HEK293 (cell line): ENCODE measurements around the gene SLC43A1.
A peak's percentile ranks its signal among the peaks of the same experiment; 100 is the strongest.

Experiments used
- CTCF ChIA-PET: fragments of 350-600 bp; formaldehyde crosslinking; extraction: SDS; loops from one replicate; lab custom pipeline; 2021; ENCODE audit warnings: antibody characterized with exemption; lab: Yijun Ruan, JAX
- POLR2A ChIA-PET: fragments of 300-600 bp; formaldehyde crosslinking; extraction: SDS; loops from one replicate; lab custom pipeline; 2020; ENCODE audit warnings: antibody characterized with exemption, inconsistent platforms; lab: Yijun Ruan, JAX
- H3K27ac ChIP-seq: fragments of 200-500 bp; sonication (Bioruptor generic); 2 replicates; pipeline ENCODE4 v1.5.1; 2014; ENCODE audit warnings: low read depth, low read length, control low read depth, inconsistent platforms; ENCODE audit errors: extremely low read depth
- H3K36me3 ChIP-seq, 2 experiments: fragments of 200-500 bp in 1 of 2; sonication (Bioruptor generic) in 1 of 2; 1 replicate in 1 of 2; 2 replicates in 1 of 2; pipeline ENCODE4 v1.5.1; 2014 to 2017; ENCODE audit warnings: inconsistent platforms in 2 of 2, low read length in 2 of 2; ENCODE audit not compliant: control insufficient read depth in 2 of 2, insufficient read depth in 1 of 2
- H3K4me1 ChIP-seq: fragments of 200-500 bp; sonication (Bioruptor generic); 2 replicates; pipeline ENCODE4 v1.5.1; 2014; ENCODE audit warnings: mild to moderate bottlenecking, low read length, inconsistent platforms; ENCODE audit not compliant: control insufficient read depth, insufficient read depth
- H3K4me3 ChIP-seq: 2 replicates; pipeline ENCODE4 v1.5.1; 2011; ENCODE audit warnings: low read depth, mild to moderate bottlenecking, control low read depth, low read length, moderate library complexity
- H3K9me3 ChIP-seq: fragments of 200-500 bp; sonication (Bioruptor generic); 2 replicates; pipeline ENCODE4 v1.5.1; 2014; ENCODE audit warnings: low read depth, low read length, inconsistent platforms; ENCODE audit not compliant: control insufficient read depth, insufficient read depth
- GLIS2 ChIP-seq: fragments of 450-650 bp; formaldehyde crosslinking; IDR thresholded peaks from 2 replicates; pipeline ENCODE4 v1.5.1; 2016; ENCODE audit warnings: missing biosample characterization, missing genetic modification characterization
- PRDM4 ChIP-seq: fragments of 450-650 bp; formaldehyde crosslinking; IDR thresholded peaks from 2 replicates; pipeline ENCODE4 v1.5.1; 2017; ENCODE audit warnings: missing biosample characterization, missing genetic modification characterization
- SCRT1 ChIP-seq: fragments of 450-650 bp; formaldehyde crosslinking; IDR thresholded peaks from 2 replicates; pipeline ENCODE4 v1.5.1; 2016; ENCODE audit warnings: missing biosample characterization, missing genetic modification characterization, borderline replicate concordance
- YY2 ChIP-seq: fragments of 450-650 bp; formaldehyde crosslinking; IDR thresholded peaks from 2 replicates; pipeline ENCODE4 v1.5.1; 2016; ENCODE audit warnings: missing biosample characterization, missing genetic modification characterization
- ZNF140 ChIP-seq: fragments of 450-650 bp; formaldehyde crosslinking; IDR thresholded peaks from 2 replicates; pipeline ENCODE4 v1.5.1; 2016; ENCODE audit warnings: missing biosample characterization, missing genetic modification characterization
- ZNF175 ChIP-seq: fragments of 450-650 bp; formaldehyde crosslinking; IDR thresholded peaks from 2 replicates; pipeline ENCODE4 v1.5.1; 2016; ENCODE audit warnings: missing biosample characterization, missing genetic modification characterization
- ZNF221 ChIP-seq: fragments of 450-650 bp; formaldehyde crosslinking; IDR thresholded peaks from 2 replicates; pipeline ENCODE4 v1.5.1; 2017; ENCODE audit warnings: missing biosample characterization, missing genetic modification characterization, borderline replicate concordance
- ZNF292 ChIP-seq: fragments of 450-650 bp; formaldehyde crosslinking; IDR thresholded peaks from 2 replicates; pipeline ENCODE4 v1.5.1; 2016; ENCODE audit warnings: low read depth, missing biosample characterization, missing genetic modification characterization, borderline replicate concordance
- ZNF335 ChIP-seq: fragments of 450-650 bp; formaldehyde crosslinking; conservative IDR thresholded peaks from 2 replicates; pipeline ENCODE4 v1.5.1; 2016; ENCODE audit warnings: missing biosample characterization, missing genetic modification characterization
- ZNF513 ChIP-seq: fragments of 450-650 bp; IDR thresholded peaks from 2 replicates; pipeline ENCODE4 v1.5.1; 2018; ENCODE audit warnings: missing biosample characterization, missing genetic modification characterization
- ZNF621 ChIP-seq: fragments of 450-650 bp; formaldehyde crosslinking; IDR thresholded peaks from 2 replicates; pipeline ENCODE4 v1.5.1; 2017; ENCODE audit warnings: missing biosample characterization, missing genetic modification characterization
- ZNF629 ChIP-seq: fragments of 450-650 bp; formaldehyde crosslinking; IDR thresholded peaks from 2 replicates; pipeline ENCODE4 v1.5.1; 2017; ENCODE audit warnings: missing biosample characterization, missing genetic modification characterization
- ZNF664 ChIP-seq: fragments of 450-650 bp; formaldehyde crosslinking; IDR thresholded peaks from 2 replicates; pipeline ENCODE4 v1.5.1; 2016; ENCODE audit warnings: missing biosample characterization, missing genetic modification characterization
- ZNF670 ChIP-seq: fragments of 450-650 bp; formaldehyde crosslinking; IDR thresholded peaks from 2 replicates; pipeline ENCODE4 v1.5.1; 2016; ENCODE audit warnings: missing biosample characterization, missing genetic modification characterization, low read depth
- TF ChIP-seq, protein P1 (sequence below): fragments of 450-650 bp; formaldehyde crosslinking; IDR thresholded peaks from 2 replicates; pipeline ENCODE4 v1.5.1; 2016; ENCODE audit warnings: missing biosample characterization, missing genetic modification characterization, borderline replicate concordance
- TF ChIP-seq, protein P2 (sequence below): fragments of 450-650 bp; formaldehyde crosslinking; IDR thresholded peaks from 2 replicates; pipeline ENCODE4 v1.5.0; 2017; ENCODE audit warnings: missing biosample characterization, missing genetic modification characterization, borderline replicate concordance
- TF ChIP-seq, protein P3 (sequence below): fragments of 450-650 bp; formaldehyde crosslinking; IDR thresholded peaks from 2 replicates; pipeline ENCODE4 v1.5.1; 2016; ENCODE audit warnings: missing biosample characterization, missing genetic modification characterization, low read depth

The SLC43A1 gene

DNA sequence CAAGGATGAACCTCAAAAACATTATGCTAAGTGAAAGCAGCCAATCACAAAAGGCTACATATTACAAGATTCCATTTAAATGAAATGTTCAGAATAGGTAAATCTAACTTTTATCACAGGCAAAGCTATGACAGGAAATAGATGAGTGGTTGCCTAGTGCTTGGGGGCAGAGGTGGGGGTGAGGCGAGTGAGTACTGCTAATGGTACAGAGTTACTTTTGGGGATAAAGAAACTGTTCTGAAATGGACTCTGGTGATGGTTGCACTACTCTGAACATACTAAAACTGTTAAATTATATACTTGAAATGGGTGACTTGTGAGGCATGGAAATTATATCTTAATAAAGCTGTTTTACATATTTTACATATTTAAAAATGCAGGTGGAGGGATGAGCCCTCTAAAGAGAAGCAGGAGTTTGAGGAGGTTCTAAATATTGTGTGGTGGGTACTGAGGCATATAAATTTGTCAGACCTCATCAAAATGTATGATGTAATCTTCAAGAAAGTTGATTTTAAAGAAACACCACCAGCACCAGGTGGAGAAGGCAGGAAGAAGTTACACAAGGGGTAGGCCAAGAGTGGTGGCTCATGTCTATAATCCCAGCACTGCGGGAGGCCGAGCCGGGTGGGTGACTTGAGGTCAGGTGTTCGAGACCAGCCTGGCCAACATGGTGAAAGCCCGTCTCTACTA is 3.6 kb downstream of the SLC43A1 start:
- POLR2A ChIA-PET = no interaction called here
- H3K4me3 ChIP-seq = no peak overlapping the region
- no peak overlapping the region for H3K27ac ChIP-seq

DNA sequence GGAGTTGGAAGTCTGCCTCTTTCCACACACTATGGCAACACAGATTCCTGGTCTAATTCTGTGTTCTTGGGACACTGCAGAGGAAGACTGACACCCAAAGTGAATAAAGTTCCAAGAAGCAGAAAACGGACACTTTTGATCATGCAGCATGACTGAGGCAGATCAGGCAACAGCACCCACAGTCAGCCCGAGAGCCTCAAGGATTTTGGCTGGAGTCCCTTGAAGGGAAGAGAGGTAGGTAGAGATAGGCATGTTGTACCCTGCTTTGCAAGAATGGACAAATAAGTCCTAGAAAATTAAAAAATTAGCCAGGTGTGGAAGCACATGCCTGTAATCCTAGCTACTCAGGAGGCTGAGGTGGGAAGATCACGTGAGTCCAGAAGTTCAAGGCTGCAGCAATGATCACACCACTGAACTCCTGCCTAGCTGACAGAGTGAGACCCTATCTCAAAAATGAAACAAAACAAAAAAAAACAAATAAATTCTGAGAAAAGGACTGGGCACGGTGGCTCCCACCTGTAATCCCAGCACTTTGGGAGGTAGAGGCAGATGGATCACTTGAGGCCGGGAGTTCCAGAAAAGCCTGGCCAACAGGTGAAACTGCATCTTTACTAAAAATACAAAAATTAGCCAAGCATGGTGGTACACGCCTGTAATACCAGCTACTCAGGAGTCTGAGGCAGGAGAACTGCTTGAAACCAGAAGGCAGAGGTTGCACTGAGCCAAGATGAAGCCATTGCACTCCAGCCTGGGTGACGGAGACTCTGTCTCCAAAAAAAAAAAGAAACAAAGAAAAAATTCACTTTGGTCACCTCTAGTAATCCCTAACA is 6.9 kb downstream of the SLC43A1 start:
- Histone ChIP-seq H3K4me3 (no peak overlapping the region), H3K27ac (no peak overlapping the region), H3K36me3 (no peaks in the 10 kb centered on the region), H3K4me1 (no peaks in the 10 kb centered on the region), H3K9me3 (no peaks in the 10 kb centered on the region)
- ChIA-PET CTCF (interaction anchor here (0.6 to 1.5 kb wide), 2 partner anchors 15 to 23 kb away, joined by 4 to 8 read pairs; no protein-coding TSS in a partner anchor), POLR2A (no interaction called here)
- no peak for TF ChIP-seq ZNF621 (tag by site-specific recombination)
- TF ChIP-seq, protein P1, sequence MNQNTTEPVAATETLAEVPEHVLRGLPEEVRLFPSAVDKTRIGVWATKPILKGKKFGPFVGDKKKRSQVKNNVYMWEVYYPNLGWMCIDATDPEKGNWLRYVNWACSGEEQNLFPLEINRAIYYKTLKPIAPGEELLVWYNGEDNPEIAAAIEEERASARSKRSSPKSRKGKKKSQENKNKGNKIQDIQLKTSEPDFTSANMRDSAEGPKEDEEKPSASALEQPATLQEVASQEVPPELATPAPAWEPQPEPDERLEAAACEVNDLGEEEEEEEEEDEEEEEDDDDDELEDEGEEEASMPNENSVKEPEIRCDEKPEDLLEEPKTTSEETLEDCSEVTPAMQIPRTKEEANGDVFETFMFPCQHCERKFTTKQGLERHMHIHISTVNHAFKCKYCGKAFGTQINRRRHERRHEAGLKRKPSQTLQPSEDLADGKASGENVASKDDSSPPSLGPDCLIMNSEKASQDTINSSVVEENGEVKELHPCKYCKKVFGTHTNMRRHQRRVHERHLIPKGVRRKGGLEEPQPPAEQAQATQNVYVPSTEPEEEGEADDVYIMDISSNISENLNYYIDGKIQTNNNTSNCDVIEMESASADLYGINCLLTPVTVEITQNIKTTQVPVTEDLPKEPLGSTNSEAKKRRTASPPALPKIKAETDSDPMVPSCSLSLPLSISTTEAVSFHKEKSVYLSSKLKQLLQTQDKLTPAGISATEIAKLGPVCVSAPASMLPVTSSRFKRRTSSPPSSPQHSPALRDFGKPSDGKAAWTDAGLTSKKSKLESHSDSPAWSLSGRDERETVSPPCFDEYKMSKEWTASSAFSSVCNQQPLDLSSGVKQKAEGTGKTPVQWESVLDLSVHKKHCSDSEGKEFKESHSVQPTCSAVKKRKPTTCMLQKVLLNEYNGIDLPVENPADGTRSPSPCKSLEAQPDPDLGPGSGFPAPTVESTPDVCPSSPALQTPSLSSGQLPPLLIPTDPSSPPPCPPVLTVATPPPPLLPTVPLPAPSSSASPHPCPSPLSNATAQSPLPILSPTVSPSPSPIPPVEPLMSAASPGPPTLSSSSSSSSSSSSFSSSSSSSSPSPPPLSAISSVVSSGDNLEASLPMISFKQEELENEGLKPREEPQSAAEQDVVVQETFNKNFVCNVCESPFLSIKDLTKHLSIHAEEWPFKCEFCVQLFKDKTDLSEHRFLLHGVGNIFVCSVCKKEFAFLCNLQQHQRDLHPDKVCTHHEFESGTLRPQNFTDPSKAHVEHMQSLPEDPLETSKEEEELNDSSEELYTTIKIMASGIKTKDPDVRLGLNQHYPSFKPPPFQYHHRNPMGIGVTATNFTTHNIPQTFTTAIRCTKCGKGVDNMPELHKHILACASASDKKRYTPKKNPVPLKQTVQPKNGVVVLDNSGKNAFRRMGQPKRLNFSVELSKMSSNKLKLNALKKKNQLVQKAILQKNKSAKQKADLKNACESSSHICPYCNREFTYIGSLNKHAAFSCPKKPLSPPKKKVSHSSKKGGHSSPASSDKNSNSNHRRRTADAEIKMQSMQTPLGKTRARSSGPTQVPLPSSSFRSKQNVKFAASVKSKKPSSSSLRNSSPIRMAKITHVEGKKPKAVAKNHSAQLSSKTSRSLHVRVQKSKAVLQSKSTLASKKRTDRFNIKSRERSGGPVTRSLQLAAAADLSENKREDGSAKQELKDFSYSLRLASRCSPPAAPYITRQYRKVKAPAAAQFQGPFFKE (tag by site-specific recombination) = no peak
- TF ChIP-seq, protein P2, sequence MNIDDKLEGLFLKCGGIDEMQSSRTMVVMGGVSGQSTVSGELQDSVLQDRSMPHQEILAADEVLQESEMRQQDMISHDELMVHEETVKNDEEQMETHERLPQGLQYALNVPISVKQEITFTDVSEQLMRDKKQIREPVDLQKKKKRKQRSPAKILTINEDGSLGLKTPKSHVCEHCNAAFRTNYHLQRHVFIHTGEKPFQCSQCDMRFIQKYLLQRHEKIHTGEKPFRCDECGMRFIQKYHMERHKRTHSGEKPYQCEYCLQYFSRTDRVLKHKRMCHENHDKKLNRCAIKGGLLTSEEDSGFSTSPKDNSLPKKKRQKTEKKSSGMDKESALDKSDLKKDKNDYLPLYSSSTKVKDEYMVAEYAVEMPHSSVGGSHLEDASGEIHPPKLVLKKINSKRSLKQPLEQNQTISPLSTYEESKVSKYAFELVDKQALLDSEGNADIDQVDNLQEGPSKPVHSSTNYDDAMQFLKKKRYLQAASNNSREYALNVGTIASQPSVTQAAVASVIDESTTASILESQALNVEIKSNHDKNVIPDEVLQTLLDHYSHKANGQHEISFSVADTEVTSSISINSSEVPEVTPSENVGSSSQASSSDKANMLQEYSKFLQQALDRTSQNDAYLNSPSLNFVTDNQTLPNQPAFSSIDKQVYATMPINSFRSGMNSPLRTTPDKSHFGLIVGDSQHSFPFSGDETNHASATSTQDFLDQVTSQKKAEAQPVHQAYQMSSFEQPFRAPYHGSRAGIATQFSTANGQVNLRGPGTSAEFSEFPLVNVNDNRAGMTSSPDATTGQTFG (tag by site-specific recombination) = no peak
- no peak for TF ChIP-seq ZNF670 (tag by site-specific recombination)
- no peak for TF ChIP-seq GLIS2 (tag by site-specific recombination)
- no peak for TF ChIP-seq ZNF221 (tag by site-specific recombination)
- TF ChIP-seq ZNF513 = no peak
- no peak for TF ChIP-seq ZNF140
- no peak for TF ChIP-seq SCRT1 (tag by site-specific recombination)
- no peak for TF ChIP-seq YY2 (tag by site-specific recombination)

More for the DNA sequence above, 3.6 kb downstream of the SLC43A1 start:
- CTCF ChIA-PET = interaction anchor here (0.5 to 2.2 kb wide), 8 partner anchors 15 to 233 kb away, joined by 3 to 10 read pairs (median 4); partner anchors contain the start of gene RTN4RL2
- H3K36me3 ChIP-seq = no peaks in the 10 kb centered on the region
- TF ChIP-seq, protein P3, sequence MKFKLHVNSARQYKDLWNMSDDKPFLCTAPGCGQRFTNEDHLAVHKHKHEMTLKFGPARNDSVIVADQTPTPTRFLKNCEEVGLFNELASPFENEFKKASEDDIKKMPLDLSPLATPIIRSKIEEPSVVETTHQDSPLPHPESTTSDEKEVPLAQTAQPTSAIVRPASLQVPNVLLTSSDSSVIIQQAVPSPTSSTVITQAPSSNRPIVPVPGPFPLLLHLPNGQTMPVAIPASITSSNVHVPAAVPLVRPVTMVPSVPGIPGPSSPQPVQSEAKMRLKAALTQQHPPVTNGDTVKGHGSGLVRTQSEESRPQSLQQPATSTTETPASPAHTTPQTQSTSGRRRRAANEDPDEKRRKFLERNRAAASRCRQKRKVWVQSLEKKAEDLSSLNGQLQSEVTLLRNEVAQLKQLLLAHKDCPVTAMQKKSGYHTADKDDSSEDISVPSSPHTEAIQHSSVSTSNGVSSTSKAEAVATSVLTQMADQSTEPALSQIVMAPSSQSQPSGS (tag by site-specific recombination) = 0 out of 2 replicates have a peak, but pooled peaks have one; percentile 60
- TF ChIP-seq ZNF292 (tag by site-specific recombination) = no peak
- 0 out of 2 replicates have a peak, but pooled peaks have one; percentile 6 for TF ChIP-seq ZNF664 (tag by site-specific recombination)
- no peak for TF ChIP-seq ZNF335 (tag by site-specific recombination)
- TF ChIP-seq PRDM4 = peak; percentile 87
- TF ChIP-seq ZNF175 (tag by site-specific recombination) = no peak
- peak; percentile 17; the same call in 1 of the 2 replicates for TF ChIP-seq ZNF629 (tag by site-specific recombination)
- TF ChIP-seq, all 188 proteins: peak for 4
- H3K4me1 ChIP-seq = no peaks in the 10 kb centered on the region
- H3K9me3 ChIP-seq = no peaks in the 10 kb centered on the region
